Head of caudate nucleus (tissue), 42 donors: Measurements from ENCODE around the gene HIBADH.
"Not testable (repeated sequence)": the region's sequence is repeated elsewhere in the genome, so short reads cannot be mapped to it uniquely, and the experiment has no call there.

Experiments
- DNase-seq, 42 donors: peaks; one replicate each; pipeline versions ENCODE4 v3.0.0 to v3.0.0-alpha.2; 2020 to 2021; ENCODE audit warnings: mixed read lengths in 7 of 42
- intact Hi-C: fragments of 100-400 bp; cut with DNase I; formaldehyde crosslinking; loops from one replicate; pipeline ENCODE4 v1.15.0; 2022

The HIBADH gene

DNA sequence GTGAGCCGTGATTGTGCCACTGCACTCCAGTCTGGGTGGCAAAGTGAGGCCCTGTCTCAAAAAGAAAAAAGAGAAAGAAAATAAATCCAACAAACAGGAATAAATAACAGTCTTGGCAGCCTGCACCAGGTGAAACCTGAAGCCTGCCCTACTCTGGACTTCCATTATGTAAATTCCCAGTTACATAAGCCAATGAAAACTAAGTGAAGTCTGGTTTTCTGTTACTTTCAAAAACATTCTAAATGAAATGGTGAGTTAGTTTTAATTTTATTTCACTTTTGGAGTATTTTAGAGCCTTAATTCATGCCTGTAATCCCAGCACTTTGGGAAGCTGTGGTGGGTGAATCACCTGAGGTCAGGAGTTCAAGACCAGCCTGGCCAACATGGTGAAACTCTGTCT lies 22.5 kb upstream of the HIBADH start:
- no peak for DNase-seq
- intact Hi-C loops = no loop called here

GRCh38 chr7:27684491-27684890 lies 21.8 kb upstream of the HIBADH start:
- no peak for DNase-seq
- intact Hi-C loops = no loop called here

GRCh38 chr7:27680610-27681009 lies 17.9 kb upstream of the HIBADH start:
- intact Hi-C loops = no loop called here

GRCh38 chr7:27678617-27679260 lies 16.1 kb upstream of the HIBADH start:
- intact Hi-C loops = no loop called here
- no peak for DNase-seq

More at GRCh38 chr7:27680610-27681009, 17.9 kb upstream of the HIBADH start:
- no peak for DNase-seq

DNA sequence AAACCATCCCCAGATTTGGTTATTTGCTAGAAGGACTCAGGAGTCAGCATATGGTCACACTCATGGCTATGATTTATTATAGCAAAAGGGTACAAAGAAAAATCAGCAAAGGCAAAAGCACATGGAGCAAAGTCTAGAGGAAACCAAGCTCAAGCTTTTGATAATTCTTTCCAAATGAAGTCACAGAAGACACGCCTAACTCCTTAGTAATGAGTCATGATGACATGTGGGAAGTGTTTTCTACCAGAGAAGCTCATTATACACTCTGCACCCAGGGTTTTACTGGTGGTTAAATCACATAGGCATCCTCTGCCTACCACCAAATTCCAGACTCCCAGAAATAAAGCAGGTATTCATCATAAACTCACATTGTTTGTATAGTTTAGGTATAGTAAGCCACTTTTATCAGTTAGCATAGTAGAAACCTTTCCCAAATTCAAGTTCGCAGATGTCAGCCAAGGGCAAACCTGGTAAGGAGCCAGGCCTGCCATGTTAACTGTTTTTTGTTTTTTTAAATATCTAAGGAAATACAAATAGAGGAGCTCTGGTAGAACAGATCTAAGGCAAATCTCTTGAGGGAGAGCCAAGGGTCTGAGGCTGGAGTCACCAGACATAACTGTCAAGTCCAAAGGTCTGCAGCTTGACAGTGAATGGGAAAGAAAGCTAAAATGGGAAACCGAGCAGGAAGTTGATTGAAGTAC lies 15.4 kb upstream of the HIBADH start:
- peak in 6 of 42 donors; percentile 18 to 57 (median 26) for DNase-seq
- intact Hi-C loops = no loop called here

DNA sequence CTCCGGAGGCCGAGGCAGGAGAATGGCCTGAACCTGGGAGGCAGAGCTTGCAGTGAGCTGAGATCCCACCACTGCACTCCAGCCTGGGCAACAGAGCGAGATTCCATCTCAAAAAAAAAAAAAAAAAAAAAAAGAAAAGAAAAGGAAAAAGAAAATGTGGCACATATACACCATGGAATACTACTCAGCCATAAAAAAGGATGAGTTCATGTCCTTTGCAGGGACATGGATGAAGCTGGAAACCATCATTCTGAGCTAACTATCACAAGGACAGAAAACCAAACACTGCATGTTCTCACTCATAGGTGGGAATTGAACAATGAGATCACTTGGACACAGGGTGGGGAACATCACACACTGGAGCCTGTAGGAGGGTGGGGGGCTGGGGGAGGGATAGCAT lies 11.4 kb upstream of the HIBADH start:
- DNase-seq, intact Hi-C loops: not testable (repeated sequence)

DNA sequence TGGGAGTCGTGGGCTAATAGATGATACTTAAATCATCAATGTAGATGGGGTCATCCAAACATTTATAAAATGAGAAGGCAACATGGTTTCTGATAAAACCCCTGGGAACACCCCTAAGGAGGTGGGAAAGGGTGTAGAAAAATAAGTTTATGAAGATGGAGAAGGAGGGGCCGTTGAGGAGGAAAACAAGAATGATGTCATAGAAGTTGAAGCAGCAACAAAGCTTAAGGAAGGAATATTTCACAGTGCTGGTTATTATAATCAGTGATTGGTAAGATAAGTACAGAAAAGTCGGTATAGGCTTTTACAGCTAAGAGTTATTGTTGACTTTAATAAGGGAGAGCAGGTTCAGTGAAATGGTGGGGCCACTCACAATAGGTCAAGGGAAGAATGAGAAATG lies 9.0 kb upstream of the HIBADH start:
- DNase-seq = no peak

GRCh38 chr7:27670676-27671075 lies 8.0 kb upstream of the HIBADH start:
- intact Hi-C loops = no loop called here
- no peak for DNase-seq

More for the DNA sequence above, 9.0 kb upstream of the HIBADH start:
- intact Hi-C loops = no loop called here

DNA sequence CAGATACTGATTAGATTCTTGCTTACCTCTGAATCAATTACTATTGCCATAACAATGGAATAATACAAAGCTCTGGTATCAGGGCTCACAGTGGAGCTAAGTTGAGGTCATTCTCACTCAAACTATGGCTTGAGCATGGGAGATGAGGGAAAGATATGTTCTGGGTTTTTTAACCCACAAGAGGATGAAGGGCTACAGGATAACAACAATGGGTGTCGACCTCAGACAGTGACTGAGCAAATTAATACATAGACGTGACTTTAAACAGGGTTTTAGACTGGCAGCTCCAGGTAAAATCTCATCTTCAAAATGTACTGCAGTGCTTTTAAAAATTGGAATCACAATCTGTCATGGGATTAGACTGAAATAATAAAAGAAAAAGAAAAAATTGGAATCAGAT lies 7.5 kb upstream of the HIBADH start:
- intact Hi-C loops = no loop called here
- DNase-seq = no peak

DNA sequence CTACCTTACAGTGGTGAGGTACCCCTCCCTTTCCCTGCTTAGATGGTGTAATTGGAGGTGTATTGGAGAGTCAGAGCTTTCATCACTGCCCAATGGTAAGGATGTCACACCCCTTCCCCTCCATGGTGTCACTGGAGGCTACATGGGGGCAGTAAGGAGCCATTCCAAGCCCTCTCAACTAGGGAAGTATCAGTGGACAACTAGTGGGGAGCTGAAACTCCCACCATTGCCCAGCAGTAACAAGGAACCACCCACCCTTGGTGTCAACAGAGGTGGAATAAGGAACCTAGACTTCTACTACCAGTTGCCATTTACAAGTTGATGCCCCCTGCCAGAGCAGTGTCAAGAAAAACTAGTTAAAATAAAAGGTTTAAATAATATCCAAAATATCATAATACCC lies 2.8 kb upstream of the HIBADH start:
- intact Hi-C loops = no loop called here
- DNase-seq = no peak

DNA sequence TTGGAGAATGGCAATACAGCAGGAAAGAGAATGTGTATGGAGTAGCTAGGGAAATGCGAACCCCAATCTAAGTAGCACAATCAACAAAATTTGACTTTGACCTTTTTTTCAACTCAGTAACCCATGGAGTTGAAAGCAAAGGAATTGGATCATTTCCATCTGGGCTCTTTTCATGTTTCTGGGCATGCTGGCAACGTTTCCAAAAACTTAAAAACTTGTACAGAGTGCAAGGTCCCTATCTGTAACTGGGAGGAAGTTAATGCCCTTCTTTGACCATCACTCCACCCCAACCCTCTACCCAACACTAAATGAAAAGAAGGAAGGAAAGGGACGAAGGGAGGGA lies 1.3 kb upstream of the HIBADH start:
- DNase-seq = no peak
- intact Hi-C loops = loop anchor here (5.0 kb wide), 1 partner anchor 78 kb away; the partner anchor contains the start of gene TAX1BP1

DNA sequence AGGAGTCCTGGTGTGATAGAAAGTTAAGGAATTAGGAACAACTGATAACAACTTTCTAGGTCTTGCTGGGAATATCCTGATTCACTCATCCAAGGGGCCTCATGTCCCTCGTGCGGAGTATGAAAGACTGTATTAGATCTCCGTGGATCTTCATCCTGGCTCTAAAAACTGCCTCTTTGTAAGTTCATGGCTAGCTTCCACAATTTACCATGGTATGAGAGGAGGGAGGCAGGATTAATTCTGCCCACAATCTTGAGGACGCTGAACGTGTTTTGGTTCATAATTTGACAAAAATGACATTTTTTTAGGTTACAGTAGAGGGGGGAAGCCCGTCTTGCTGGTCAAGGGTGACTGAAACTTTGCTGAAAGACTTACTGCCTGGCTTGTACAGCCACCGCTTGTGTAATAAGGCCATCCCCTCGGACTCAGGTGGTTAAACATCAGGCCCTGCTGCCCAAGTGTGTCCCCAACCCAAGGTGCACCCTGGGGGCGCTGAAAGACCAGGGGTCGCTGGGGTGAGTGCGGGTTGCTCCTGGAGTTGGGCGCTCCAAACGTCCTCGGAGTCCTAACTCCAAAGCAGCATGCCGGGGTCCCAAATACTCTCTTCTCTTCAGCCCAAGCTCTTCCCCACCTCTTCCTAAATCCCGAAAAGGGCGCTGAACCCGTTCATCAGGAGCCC lies 733 bp downstream of the HIBADH start:
- peak; percentile 9 to 70 (median 36) for DNase-seq
- intact Hi-C loops = loop anchor here (5.0 kb wide), 1 partner anchor 80 kb away; the partner anchor contains the start of gene TAX1BP1

GRCh38 chr7:27656724-27657123 lies 6.0 kb downstream of the HIBADH start:
- intact Hi-C loops = no loop called here
- DNase-seq = no peak

DNA sequence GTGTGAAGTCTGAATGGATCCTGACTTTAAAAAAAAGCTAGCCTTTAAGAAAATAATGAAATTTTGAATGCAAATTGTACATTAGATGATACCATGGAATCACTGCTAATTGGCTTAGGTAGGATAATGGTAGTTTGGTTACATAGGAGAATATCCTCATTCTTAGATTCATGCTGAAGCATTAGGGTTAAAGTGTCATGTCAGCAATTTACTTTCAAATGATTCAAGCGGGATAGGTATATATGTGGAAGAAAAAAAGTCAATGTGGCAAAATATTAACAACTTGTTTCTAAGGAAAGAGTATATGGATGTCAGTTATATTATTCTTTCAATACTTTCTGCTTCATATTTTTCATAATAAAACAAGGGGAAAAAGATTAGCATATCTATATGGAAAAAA lies 7.5 kb downstream of the HIBADH start:
- intact Hi-C loops = no loop called here
- no peak for DNase-seq

- intact Hi-C loops = no loop called here
Measured at GRCh38 chr7:27652518-27652917, 10.2 kb downstream of the HIBADH start.

GRCh38 chr7:27651702-27652101 lies 11.0 kb downstream of the HIBADH start:
- no peak for DNase-seq
- intact Hi-C loops = no loop called here

More at GRCh38 chr7:27652518-27652917, 10.2 kb downstream of the HIBADH start:
- DNase-seq = no peak

DNA sequence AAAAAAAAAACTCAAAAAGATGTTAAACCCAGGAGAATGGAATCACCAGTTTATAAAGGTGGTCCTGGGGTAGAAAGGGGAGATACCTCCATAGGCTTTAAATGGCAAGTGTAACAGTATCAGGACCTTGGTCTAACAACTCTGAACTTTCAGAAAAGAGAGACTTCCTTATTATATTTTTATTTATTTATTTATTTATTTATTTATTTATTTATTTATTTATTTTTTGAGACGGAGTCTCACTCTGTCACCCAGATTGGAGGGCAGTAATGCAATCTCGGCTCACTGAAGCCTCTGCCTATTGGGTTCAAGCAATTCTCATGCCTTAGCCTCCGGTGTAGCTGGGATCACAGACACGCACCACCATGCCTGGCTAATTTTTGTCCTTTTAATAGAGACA lies 12.4 kb downstream of the HIBADH start:
- DNase-seq = no peak
- intact Hi-C loops = no loop called here

DNA sequence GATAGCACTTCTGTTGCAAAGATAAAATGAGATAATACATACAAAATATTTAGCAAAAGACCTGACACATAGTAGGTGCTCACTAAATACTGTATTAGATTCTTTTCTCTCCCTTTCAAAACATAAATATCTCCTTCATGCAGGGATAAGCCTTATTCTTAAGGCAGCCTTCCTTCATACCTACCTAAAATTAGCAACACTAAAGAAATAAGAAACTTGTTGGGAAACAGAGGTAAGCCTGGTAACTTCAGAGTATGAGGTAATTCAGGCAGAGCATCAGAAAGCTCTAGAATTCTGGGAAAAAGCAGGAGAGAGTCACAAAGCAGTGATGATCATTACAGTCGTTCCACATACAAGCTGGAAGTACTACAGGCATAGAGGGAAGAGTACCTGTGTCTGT lies 15.2 kb downstream of the HIBADH start:
- no peak for DNase-seq
- intact Hi-C loops = no loop called here

- DNase-seq = no peak
- intact Hi-C loops = no loop called here
Measured at GRCh38 chr7:27647046-27647445, 15.6 kb downstream of the HIBADH start.

- no peak for DNase-seq
- intact Hi-C loops = no loop called here
Measured at GRCh38 chr7:27642271-27642670, 20.4 kb downstream of the HIBADH start.
